Uterus (tissue), 4 donors: ENCODE measurements around the gene PNN. TPM values are rescaled to one million over a fixed set of nuclear protein-coding genes. Genes with fewer than 3 reads are reported as not detected.
"Not testable (repeated sequence)": the region's sequence is repeated elsewhere in the genome, so short reads cannot be mapped to it uniquely, and the experiment has no call there.

Experiments used
- DNase-seq, 2 donors: peaks; one replicate each; pipeline ENCODE4 v3.0.0-alpha.2; 2019 to 2020
- H3K27ac ChIP-seq, 2 donors: fragments of 200-600 bp; sonication (generic); 1 replicate in 1 of 2; 2 replicates in 1 of 2; pipeline ENCODE4 v1.5.1; 2016 to 2018
- H3K27me3 ChIP-seq, 2 donors: fragments of 200-600 bp; sonication (generic); one replicate each; pipeline ENCODE4 v1.5.1; 2018 to 2019; ENCODE audit warnings: control low read depth in 1 of 2
- H3K36me3 ChIP-seq, 2 donors: fragments of 200-600 bp; sonication (generic); one replicate each; pipeline ENCODE4 v1.5.1; 2019; ENCODE audit warnings: control low read depth in 1 of 2
- H3K4me1 ChIP-seq, 2 donors: fragments of 200-600 bp; sonication (generic); one replicate each; pipeline ENCODE4 v1.5.1; 2018 to 2019; ENCODE audit warnings: control low read depth in 1 of 2
- H3K4me3 ChIP-seq, 2 donors: fragments of 200-600 bp; sonication (generic); 1 replicate in 1 of 2; 2 replicates in 1 of 2; pipeline ENCODE4 v1.5.1; 2018 to 2019; ENCODE audit warnings: mild to moderate bottlenecking in 1 of 2
- H3K9me3 ChIP-seq, 2 donors: fragments of 200-600 bp; sonication (generic); one replicate each; pipeline ENCODE4 v1.5.1; 2019; ENCODE audit warnings: control low read depth in 1 of 2
- CTCF ChIP-seq, 4 experiments: fragments of 200-600 bp in 2 of 4; fragments of 450-650 bp in 2 of 4; sonication (generic) in 2 of 4; IDR thresholded peaks; one replicate each; pipeline ENCODE4 v1.5.1; 2016 to 2019; ENCODE audit warnings: antibody characterized with exemption in 4 of 4, mild to moderate bottlenecking in 2 of 4, moderate library complexity in 1 of 4
- POLR2A ChIP-seq, 2 donors: fragments of 450-650 bp; IDR thresholded peaks; one replicate each; pipeline ENCODE4 v1.6.1; 2016; ENCODE audit warnings: antibody characterized with exemption in 2 of 2, mild to moderate bottlenecking in 1 of 2, moderate library complexity in 1 of 2
- intact Hi-C: fragments of 100-400 bp; cut with DNase I; formaldehyde crosslinking; loops from one replicate; pipeline ENCODE4 v1.15.1; 2023; ENCODE audit warnings: low total_unique reads
- total RNA-seq, 4 donors: library from RNA; depleted of rRNA in 3 of 4; stranded (reverse); fragments of >200 nt in 3 of 4; gene quantifications; one replicate each; pipeline versions ENCODE4 v1.1.0 to v1.2.4, GENCODE V29; 2014 to 2023
- donor health status: DM: yes; HTN: yes; CAD: no.

The PNN gene
- total RNA-seq, 4 donors from 2014 or later = 17.9 to 79.0 (median 39.2) TPM

DNA sequence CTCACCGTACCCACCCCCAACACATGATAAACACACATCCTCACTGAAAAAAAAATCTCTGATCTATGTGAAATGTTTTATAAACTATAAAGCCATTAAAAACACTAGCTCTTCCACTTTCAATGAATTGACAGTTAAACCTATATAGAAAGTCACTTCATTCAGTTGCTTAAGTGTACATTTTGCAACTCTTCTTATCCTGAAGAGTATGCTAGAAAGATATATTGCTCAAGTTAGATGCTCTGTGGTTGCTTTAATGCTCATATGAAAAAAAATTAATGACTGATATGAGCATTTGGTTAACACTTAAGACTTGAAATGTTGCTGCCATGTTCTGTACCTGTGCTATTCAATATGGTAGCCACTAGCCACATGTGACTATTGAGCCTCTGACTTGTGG is 37.6 kb downstream of the PNN start:
- Histone ChIP-seq H3K4me3 (no peak overlapping the region), H3K36me3 (no peaks in the 10 kb centered on the region), H3K4me1 (no peaks in the 10 kb centered on the region), H3K9me3 (no peaks in the 10 kb centered on the region), H3K27me3 (no peaks in the 10 kb centered on the region), H3K27ac (no peak overlapping the region)
- TF ChIP-seq CTCF (IDR thresholded peaks at IDR 0.05) (no peak), POLR2A (IDR thresholded peaks at IDR 0.05) (no peak)
- DNase-seq = no peak
- intact Hi-C loops = no loop called here

GRCh38 chr14:39217214-39217879 is 42.3 kb downstream of the PNN start:
- no peaks in the 10 kb centered on the region for H3K9me3 ChIP-seq
- no peaks in the 10 kb centered on the region for H3K4me1 ChIP-seq
- H3K36me3 ChIP-seq = no peaks in the 10 kb centered on the region
- no peaks in the 10 kb centered on the region for H3K27me3 ChIP-seq
- TF ChIP-seq POLR2A (IDR thresholded peaks at IDR 0.05) = no peak
- no peak for TF ChIP-seq CTCF (IDR thresholded peaks at IDR 0.05)
- H3K4me3 ChIP-seq = no peak overlapping the region
- no peak overlapping the region for H3K27ac ChIP-seq
- intact Hi-C loops = no loop called here
- DNase-seq = no peak

DNA sequence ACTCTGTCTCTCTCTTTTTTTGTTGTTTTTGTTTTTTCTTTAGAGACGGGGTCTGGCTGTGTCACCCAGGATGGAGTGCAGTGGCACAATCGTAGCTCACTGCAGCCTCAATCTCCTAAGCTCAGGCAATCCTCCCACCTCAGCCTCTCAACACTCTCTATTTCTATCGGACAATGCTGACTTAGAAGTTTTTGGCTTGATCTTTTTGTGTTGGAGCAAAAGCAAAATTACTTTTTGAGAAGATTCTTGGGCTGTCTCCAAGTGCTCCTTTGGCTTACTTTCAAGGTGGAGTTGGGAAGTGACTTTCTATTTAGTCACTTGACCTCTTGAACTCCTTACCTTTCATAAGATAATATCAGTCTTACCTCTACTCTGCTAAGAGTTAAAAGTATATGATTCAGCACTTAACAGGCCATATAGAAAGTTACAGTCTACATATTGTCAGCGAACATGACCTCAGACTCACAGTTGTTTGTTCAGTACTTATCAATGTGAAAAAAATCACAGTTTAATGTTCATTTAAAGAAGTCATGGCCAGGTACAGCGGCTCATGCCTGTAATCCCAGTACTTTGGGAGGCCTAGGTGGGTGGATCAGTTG is 43.2 kb downstream of the PNN start:
- TF ChIP-seq POLR2A (IDR thresholded peaks at IDR 0.05) = no peak

GRCh38 chr14:39219075-39219499 is 44.0 kb downstream of the PNN start:
- no peaks in the 10 kb centered on the region for H3K4me1 ChIP-seq
- TF ChIP-seq CTCF (IDR thresholded peaks at IDR 0.05) (no peak), POLR2A (IDR thresholded peaks at IDR 0.05) (no peak)
- no peaks in the 10 kb centered on the region for H3K36me3 ChIP-seq
- no peaks in the 10 kb centered on the region for H3K27me3 ChIP-seq
- intact Hi-C loops = no loop called here
- H3K4me3 ChIP-seq = no peak overlapping the region
- DNase-seq = no peak
- H3K27ac ChIP-seq = no peak overlapping the region
- H3K9me3 ChIP-seq = no peaks in the 10 kb centered on the region

More for the DNA sequence above, 43.2 kb downstream of the PNN start:
- intact Hi-C loops = no loop called here
- no peaks in the 10 kb centered on the region for H3K4me1 ChIP-seq
- H3K27me3 ChIP-seq = no peaks in the 10 kb centered on the region
- no peaks in the 10 kb centered on the region for H3K9me3 ChIP-seq
- no peaks in the 10 kb centered on the region for H3K36me3 ChIP-seq
- DNase-seq = no peak
- no peak overlapping the region for H3K4me3 ChIP-seq
- H3K27ac ChIP-seq = no peak overlapping the region

GRCh38 chr14:39220473-39220872 is 45.4 kb downstream of the PNN start:
- H3K4me3 ChIP-seq, intact Hi-C loops, H3K27ac ChIP-seq, H3K4me1 ChIP-seq, H3K27me3 ChIP-seq, H3K9me3 ChIP-seq, DNase-seq, H3K36me3 ChIP-seq: not testable (repeated sequence)

GRCh38 chr14:39228044-39228443 is 53.0 kb downstream of the PNN start:
- no peaks in the 10 kb centered on the region for H3K4me1 ChIP-seq
- H3K27me3 ChIP-seq = no peaks in the 10 kb centered on the region
- H3K36me3 ChIP-seq = no peaks in the 10 kb centered on the region
- TF ChIP-seq CTCF (IDR thresholded peaks at IDR 0.05) = no peak
- TF ChIP-seq POLR2A (IDR thresholded peaks at IDR 0.05) = no peak
- no peak for DNase-seq
- no peak overlapping the region for H3K4me3 ChIP-seq
- H3K9me3 ChIP-seq = no peaks in the 10 kb centered on the region
- intact Hi-C loops = no loop called here
- H3K27ac ChIP-seq = no peak overlapping the region
